Skeletal muscle satellite cell (primary cell): ENCODE measurements around the gene KRTAP16-1.

ENCODE experiments used
- H3K27me3 ChIP-seq: 2 replicates; pipeline ENCODE4 v1.7.0; 2013; ENCODE audit warnings: low read length; ENCODE audit not compliant: control insufficient read depth, insufficient read depth
- H3K36me3 ChIP-seq: 2 replicates; pipeline ENCODE4 v1.7.0; 2013; ENCODE audit warnings: mild to moderate bottlenecking, control low read depth, low read length; ENCODE audit not compliant: insufficient read depth
- H3K4me1 ChIP-seq: 2 replicates; pipeline ENCODE4 v1.7.0; 2013; ENCODE audit warnings: low read length; ENCODE audit not compliant: control insufficient read depth, insufficient read depth
- H3K4me2 ChIP-seq: 2 replicates; pipeline ENCODE4 v1.7.0; 2013; ENCODE audit warnings: mild to moderate bottlenecking, low read length
- H3K4me3 ChIP-seq: 2 replicates; pipeline ENCODE4 v1.7.0; 2013; ENCODE audit warnings: low read length
- H3K9ac ChIP-seq: 2 replicates; pipeline ENCODE4 v1.7.0; 2013; ENCODE audit warnings: mild to moderate bottlenecking, low read depth, low read length, moderate library complexity
- H3K9me3 ChIP-seq: replicated peaks from 2 replicates; pipeline ENCODE4 v1.7.0; 2013; ENCODE audit warnings: mild to moderate bottlenecking, control low read depth, low read length

The KRTAP16-1 gene

DNA sequence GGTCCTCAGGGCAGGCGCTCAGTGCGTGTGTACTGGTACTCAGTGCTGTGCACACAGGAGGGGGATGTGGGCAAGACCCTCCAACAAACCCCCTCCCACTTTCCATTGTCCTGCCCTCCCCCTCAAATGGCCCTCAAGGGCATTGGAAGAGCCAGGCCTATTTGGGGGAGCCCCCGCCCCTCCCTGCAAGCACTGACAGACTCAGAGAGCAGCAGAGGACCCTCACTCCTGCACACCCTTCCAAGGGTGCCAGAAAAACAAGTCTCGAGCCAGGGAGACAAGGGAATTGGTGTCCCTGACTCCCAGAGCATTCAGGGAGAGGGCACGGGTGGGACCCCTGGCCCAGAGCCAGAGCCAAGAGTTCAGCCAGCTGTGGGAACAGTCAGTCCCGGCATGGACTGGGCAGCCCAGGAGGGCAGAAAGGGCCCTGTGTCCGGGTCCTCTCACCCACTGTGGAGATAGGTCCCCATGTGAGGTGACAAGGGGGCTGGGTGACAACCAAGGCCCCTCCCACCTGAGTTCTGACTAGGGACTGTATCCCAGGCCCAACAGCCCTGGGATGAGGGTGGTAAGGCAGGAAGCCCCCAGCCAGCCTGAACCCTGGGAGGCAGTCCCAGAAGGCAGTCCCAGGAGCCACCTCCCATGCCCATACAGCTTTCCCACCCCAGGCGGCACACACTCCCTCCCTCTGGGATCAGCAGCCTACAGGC is 18.5 kb upstream of the KRTAP16-1 start:
- no peak overlapping the region for H3K4me3 ChIP-seq
- no peaks in the 10 kb centered on the region for H3K9me3 ChIP-seq
- no peak overlapping the region for H3K4me2 ChIP-seq
- H3K4me1 ChIP-seq = no peaks in the 10 kb centered on the region
- H3K27me3 ChIP-seq = no peaks in the 10 kb centered on the region
- H3K9ac ChIP-seq = no peak overlapping the region
- H3K36me3 ChIP-seq = no peaks in the 10 kb centered on the region

DNA sequence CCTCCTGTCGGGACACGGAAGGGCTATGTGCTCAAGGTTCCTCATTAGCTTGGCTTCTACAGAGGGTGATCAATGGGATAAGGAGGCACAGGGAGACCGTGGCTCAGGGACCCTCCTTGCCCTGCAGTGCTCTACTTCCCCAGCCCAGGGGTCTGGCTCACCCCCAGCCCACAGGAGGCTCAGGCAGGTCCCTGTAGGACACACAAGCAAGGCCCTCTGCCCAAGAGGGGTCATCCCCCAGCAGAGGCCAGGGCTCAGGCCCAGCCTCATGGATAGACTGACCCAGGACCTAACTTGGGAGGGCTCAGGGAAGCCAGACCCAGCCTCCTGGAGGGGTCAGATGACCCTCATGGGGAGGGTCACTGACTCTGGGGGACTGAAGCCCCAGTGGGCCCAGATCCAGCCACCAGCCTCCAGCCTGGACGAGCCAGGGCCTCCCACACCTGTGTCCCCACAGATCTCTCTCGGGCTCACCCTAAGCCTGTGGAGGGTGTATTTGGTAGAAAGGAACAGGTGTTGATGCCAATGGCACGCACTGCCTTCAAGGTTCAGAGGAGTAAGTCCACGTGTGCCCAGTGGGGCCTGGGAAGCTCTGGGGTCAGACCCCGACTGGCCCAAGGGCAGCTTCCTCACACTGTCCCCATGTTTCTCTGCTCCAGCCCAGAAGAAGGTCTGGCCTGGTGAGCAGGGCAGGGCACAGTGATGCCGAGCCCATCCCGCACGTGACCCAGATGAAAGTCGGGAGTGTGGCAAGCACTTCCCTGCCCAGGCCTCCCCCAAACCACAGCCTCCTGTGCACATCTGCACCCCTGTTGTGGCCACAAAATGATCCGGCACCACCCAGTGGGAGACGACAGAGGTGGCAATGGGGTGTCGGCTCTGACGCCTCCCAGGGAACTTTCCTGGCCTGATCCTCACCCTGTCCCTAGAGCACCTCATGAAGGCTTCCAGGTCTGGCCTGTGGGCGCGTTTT is 17.4 kb upstream of the KRTAP16-1 start:
- no peak overlapping the region for H3K9ac ChIP-seq
- no peaks in the 10 kb centered on the region for H3K27me3 ChIP-seq
- H3K4me2 ChIP-seq = no peak overlapping the region
- H3K9me3 ChIP-seq = no peaks in the 10 kb centered on the region
- no peaks in the 10 kb centered on the region for H3K36me3 ChIP-seq
- no peaks in the 10 kb centered on the region for H3K4me1 ChIP-seq
- H3K4me3 ChIP-seq = no peak overlapping the region

DNA sequence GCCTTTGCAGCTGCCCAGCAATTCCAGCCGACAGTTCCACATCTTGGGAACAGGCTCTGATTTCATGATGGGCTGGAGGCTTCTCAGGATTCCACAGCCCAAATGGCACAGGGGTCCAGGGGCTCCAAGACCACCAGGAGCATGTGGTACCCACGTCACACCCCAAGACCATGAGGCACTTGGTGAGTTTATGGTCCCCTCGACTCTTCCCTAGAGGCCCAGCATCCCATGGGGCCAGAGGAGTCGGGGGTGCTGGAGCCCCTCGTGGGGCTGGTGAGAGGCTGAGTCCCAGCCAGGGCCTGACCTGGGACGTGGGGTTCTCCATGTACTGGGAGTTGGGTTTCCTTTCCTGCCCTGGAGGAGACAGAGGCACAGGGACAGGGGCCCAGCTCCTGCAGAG is 16.5 kb upstream of the KRTAP16-1 start:
- no peaks in the 10 kb centered on the region for H3K9me3 ChIP-seq
- H3K9ac ChIP-seq = no peak overlapping the region
- H3K27me3 ChIP-seq = no peaks in the 10 kb centered on the region
- H3K4me3 ChIP-seq = no peak overlapping the region
- H3K36me3 ChIP-seq = no peaks in the 10 kb centered on the region
- no peaks in the 10 kb centered on the region for H3K4me1 ChIP-seq
- H3K4me2 ChIP-seq = no peak overlapping the region

DNA sequence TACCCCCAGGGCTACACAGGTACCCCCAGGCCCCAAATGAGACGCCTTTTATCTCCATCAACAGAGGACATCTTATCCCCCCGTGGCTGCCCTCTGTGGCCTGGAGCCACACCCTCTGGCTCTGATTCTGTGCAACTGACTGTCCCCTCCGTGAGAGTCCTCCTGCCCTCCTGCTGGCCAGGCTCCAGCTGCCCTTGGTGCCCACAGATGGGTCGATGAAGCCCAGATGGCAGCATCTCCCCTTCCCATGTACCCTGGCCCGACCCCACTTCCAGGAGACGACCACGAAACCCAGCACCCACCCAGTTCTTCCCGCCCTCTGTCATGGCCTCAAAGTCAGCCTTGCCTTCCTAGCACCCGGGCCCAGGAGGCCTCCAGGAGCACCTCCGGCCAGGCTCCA is 16.0 kb upstream of the KRTAP16-1 start:
- H3K4me1 ChIP-seq = no peaks in the 10 kb centered on the region
- no peak overlapping the region for H3K4me2 ChIP-seq
- no peak overlapping the region for H3K9ac ChIP-seq
- H3K9me3 ChIP-seq = no peaks in the 10 kb centered on the region
- no peaks in the 10 kb centered on the region for H3K27me3 ChIP-seq
- H3K4me3 ChIP-seq = no peak overlapping the region
- H3K36me3 ChIP-seq = no peaks in the 10 kb centered on the region

DNA sequence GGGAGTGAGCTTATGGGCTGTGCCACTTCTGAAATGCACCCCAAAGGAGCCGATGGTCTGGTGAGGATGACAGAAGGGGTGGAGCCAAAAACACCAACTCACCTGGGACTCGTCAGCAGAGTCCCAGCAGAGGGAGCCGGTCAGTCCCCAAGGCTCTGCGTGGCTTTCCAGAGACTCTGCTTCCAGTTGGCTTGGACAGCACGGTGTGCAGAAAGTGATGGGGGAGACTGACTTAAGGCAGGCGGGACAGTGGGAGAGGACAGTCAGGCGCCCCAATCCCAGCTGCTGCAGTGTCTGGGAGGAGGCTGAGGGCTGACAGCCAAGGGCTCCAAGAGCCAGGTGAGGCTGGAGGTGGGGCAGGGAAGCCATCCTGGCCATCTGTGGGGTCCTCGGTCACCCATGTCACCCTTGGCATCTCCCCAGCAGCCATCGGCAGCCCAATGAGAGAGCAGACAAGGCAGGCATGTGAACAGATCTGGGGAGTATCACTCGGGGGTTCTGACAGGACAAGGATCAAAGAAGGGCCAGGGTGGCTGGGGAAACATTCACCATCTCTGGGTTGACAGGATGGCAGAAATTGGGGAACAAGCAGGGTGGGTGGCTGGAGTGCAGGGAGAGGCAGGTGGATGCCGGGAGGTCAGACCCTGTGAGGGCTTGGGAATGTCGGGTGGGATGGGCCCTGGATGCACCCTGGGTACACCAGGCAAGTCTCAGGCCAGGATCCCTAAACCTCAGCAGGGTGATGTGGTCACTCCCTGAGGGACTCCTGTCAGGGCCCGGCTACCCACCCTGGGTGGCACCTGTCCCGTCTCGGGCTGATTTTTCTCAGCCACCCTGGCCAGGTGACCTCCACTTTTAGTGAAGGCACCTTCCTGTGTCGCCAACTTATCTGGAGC is 15.3 kb upstream of the KRTAP16-1 start:
- H3K36me3 ChIP-seq = no peaks in the 10 kb centered on the region
- H3K4me3 ChIP-seq = no peak overlapping the region
- no peaks in the 10 kb centered on the region for H3K27me3 ChIP-seq
- H3K9ac ChIP-seq = no peak overlapping the region
- H3K4me2 ChIP-seq = no peak overlapping the region
- no peaks in the 10 kb centered on the region for H3K9me3 ChIP-seq
- no peaks in the 10 kb centered on the region for H3K4me1 ChIP-seq

DNA sequence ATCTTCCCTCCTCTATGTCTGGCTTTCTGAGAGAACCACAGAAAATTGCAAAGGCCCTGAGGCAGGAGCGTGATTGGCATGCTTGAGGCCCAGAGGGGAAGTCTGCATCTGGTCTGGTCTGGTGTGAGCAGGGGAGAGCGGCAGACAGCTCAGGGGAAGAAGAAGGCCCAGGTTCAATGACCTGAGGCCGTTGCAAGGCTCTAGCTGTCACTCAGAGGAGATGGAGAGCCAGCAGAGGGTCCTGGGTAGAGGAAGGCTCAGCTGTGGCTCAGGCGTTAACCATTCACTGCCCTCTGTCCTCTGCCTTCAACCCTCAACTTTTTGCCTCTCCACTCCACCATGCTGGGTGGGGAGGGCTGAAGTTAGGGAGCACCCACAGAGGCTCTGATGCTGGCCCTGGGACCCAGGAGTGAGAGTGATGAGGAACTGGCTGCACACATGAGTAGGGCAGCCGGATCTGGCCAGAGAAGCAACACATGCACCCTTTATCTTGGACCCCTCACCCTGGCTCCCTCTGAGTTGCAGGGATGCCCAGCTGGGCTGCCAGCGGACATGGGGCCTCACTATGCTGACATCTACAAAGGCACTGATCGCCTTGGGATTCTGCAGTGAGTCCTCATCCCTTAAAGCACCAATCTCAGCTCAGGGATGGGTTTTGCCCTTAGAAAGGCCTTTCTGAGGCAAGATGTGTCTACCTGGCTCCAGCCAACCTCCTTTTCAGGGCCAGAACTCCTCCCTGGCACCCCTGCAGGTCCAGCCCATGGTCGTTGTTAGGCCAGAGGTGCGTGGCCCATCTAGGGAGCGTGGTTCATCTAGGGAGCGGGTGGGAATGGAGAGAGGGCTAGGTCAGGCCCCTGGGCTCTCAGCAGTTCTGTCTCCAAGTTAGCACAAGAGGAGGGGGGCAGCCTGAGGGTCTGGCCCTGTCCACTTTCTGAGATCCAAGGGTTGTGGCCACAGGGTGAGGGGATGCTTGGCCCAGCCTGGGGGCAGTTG is 14.1 kb upstream of the KRTAP16-1 start:
- H3K4me3 ChIP-seq = no peak overlapping the region
- H3K9me3 ChIP-seq = no peaks in the 10 kb centered on the region
- no peak overlapping the region for H3K4me2 ChIP-seq
- no peak overlapping the region for H3K9ac ChIP-seq
- no peaks in the 10 kb centered on the region for H3K4me1 ChIP-seq
- no peaks in the 10 kb centered on the region for H3K27me3 ChIP-seq
- H3K36me3 ChIP-seq = no peaks in the 10 kb centered on the region

DNA sequence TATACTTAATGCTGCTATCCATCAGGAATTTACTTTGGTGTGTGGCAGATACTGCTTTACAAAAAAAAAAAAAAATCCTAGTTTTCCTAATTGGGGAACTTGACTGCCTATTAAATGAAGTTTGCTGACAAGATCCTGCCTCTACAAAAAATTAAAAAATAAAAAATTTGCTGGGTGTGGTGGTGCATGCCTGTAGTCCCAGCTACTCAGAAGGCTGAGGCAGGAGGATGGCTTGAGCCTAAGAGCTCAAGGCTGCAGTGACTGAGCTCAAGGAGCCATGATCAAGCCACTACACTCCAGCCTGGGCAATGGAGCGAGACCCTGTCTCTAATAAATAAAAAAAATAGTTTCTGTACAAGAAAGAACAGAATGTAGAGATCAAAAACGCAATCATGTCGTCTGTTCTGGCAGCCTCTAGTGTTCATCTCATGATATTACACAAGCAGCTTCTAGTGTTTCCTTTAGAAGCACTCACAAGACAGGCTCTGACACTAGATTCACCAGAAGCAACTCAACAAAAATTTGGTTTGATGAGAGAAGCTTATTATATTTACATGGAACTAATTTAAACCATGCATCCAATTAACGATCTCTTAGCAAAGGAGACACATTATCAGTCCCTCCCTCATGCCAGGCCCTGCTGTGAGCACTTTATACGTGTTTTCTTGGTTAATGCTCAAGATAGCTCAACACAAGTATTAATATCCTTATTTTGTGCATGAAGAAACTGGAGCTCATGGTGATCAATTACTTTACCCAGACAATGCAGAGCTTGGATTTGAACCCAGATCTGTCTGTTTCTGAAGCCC is 13.2 kb upstream of the KRTAP16-1 start:
- no peaks in the 10 kb centered on the region for H3K4me1 ChIP-seq
- no peak overlapping the region for H3K4me2 ChIP-seq
- H3K9ac ChIP-seq = peak overlapping the region; percentile 22
- no peaks in the 10 kb centered on the region for H3K36me3 ChIP-seq
- H3K9me3 ChIP-seq = no peaks in the 10 kb centered on the region
- H3K4me3 ChIP-seq = no peak overlapping the region
- H3K27me3 ChIP-seq = no peaks in the 10 kb centered on the region

DNA sequence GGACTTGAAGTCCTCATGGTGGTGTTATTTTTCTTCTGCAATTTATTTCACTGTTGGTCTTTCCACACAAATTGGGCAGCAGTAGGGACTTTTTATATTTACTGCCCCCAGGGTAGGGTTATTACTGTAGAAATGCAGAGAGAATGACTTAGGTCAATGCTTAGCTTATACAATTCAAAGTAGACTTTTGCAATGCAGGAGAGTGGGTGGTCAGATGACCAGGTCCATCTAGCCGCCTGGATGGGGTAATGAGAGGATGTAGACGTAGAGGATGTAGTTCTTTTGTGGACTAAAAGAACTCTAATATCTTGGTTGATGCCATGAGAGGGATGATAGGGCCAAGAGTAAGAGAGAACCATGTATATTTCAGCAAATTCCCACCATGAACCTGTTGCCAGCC is 9.1 kb upstream of the KRTAP16-1 start:
- Histone ChIP-seq H3K27me3 (peaks cover 3% of the 10 kb centered on the region), H3K36me3 (no peaks in the 10 kb centered on the region), H3K9ac (no peak overlapping the region), H3K4me3 (no peak overlapping the region), H3K4me1 (no peaks in the 10 kb centered on the region), H3K9me3 (no peaks in the 10 kb centered on the region), H3K4me2 (no peak overlapping the region)

DNA sequence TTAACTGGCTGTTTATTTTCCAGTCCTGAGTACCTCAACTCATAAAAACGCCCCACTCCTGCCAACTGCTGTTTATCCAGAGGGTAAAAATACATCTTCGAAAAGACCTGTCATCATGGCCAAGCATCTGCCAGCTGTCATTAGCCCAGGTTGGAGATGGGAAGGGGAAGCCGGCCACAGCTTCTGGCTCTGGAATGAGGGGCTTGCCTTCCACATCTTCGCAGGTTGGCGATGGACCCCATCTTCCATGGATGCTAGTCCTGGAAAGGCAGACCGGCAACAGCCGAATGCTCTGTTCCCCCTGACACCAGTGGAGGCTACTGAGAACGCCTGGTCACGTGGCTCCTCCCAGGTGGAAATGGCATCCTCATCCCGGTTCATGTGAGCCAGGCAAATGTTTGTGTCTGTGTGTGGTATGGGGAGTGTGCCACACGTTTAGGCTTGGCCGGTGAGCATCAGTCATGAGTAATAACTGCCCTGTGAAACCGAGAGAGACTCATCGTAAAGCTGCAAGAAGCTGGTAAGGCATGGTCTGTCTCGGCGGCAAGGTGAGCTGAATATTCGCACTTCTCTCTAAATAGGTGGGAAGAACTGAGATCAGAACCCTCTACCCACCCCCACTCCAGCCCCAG is 6.8 kb upstream of the KRTAP16-1 start:
- H3K4me1 ChIP-seq = no peaks in the 10 kb centered on the region
- H3K9me3 ChIP-seq = no peaks in the 10 kb centered on the region
- no peak overlapping the region for H3K4me2 ChIP-seq
- H3K27me3 ChIP-seq = peaks cover 3% of the 10 kb centered on the region
- H3K9ac ChIP-seq = no peak overlapping the region
- no peaks in the 10 kb centered on the region for H3K36me3 ChIP-seq
- no peak overlapping the region for H3K4me3 ChIP-seq
